GM18861 (cell line): ENCODE measurements around the gene MLNR.

Source experiments
- ATAC-seq: cut with Tn5 transposase; IDR thresholded peaks from one replicate; pipeline ENCODE4 v1.9.1; 2021; ENCODE audit not compliant: unreplicated experiment

The MLNR gene

GRCh38 chr13:49225223-49226042 is 5.3 kb downstream of the MLNR start:
- no peak for ATAC-seq

DNA sequence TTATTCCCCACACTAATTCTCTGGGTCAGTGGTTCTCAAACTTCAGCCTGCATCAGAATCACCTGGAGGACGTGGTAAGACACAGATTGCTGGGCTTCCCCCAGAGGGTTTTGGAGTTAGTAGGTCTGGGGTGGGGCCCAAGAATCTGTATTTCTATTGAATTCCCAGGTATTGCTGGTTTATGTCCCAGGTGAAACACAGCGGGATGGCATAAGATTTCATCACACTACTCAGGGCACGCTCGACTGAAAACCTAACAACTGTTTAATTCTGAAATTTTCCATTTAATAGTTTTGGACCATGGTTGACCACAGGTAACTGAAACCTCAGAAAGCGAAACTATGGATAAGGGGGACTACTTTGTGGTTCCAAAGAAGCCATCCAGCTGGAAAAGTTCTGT is 6.5 kb downstream of the MLNR start:
- ATAC-seq = no peak

DNA sequence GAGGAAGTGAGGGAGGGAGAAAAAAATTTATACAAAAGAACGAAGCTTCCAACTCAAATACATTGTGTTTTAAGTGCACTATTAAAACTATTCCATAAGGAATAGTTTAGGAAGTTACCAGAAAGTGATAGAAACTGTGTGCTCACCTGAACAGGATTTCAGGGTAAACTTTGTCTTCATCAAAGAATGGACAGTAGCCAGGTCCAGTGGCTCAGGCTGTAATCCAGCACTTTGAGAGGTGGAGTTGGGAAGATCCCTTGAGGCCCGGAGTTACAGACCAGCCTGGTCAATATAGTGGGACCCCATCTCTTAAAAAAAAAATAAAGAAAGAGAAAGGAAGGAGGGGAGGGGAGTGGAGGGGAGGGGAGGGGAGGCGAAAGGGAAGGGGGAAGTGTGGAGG is 14.6 kb downstream of the MLNR start:
- ATAC-seq = no peak

DNA sequence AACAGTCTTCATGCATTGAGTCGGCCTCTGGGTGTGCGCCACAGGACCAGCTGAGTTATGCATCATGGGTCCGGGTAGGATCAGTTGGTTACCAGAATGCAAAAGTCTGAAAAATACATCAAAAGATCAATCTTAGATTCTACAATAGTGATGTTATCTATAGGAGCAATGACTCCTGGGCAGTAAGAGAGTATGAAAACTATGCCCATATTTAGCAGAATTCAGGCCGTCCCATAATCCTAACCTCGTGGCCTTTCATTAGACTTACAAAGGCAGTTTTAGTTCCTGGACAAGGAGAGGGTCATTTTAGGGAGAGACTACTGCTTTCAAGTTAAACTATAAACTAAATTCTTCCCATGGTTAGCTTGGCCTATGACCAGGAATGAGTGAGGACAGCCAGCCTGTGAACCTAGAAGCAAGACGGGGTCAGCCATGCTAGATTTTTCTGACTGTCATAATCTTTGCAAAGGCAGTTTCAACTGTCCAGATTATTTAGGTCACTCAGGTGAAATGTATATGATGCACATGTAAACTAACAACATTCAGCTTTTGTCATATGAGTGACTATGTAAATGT is 15.8 kb downstream of the MLNR start:
- no peak for ATAC-seq

GRCh38 chr13:49238621-49239020 is 18.5 kb downstream of the MLNR start:
- no peak for ATAC-seq

- no peak for ATAC-seq
Measured at GRCh38 chr13:49240017-49240416, 19.9 kb downstream of the MLNR start.

DNA sequence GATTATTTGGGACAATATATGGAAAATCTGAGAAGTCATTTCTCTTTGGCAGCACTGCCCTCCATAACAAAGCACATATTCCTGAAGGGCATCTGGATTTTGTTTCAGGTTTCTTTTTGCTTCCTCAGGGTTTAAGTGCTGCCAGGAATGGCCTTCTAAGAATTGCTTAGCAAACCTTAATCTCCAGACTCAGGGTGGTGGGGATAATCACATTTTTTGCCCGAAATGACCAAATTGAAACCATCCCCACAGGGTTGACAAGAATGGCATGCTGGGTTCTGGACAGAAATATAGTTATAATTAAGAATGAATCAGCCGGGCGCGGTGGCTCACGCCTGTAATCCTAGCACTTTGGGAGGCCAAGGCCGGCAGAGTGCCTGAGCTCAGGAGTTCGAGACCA is 21.2 kb downstream of the MLNR start:
- no peak for ATAC-seq

- ATAC-seq = no peak
Measured at GRCh38 chr13:49245101-49245500, 25.0 kb downstream of the MLNR start.

DNA sequence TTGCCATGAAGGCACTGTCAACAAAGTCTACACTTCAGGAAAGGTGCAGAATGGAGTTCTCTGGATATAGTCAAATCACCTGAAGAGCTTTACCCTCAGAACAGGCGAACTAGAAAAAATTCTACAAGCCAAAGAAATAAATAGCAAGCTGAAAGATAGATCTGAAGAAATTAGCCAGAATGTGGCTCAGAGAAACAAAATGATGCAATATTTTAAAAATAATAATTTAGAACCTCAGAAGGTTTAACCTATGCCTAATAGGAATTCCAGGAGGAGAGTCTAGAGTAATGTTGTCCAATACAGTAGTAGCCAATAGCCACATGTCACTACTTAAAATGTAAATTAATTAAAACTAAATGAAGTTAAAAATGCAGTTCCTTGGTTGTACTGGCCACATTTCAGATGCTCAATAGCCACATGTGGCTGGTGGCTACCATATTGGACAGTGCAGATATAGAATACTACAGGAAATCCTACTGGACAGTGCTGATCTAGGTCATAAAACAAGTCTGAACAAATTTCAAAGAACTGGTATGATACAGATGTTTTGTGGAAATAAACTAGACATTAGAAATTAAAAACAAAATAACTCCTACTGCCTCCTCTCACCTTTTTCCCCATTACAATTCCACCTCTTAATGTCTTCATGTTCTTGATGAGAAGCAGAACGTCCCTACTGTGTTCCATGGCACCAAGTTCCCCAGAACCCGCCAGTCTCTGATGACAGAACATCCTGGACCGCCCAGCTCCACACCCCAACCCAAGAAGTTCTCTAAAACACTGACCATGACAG is 26.9 kb downstream of the MLNR start:
- peak; percentile 11 for ATAC-seq

DNA sequence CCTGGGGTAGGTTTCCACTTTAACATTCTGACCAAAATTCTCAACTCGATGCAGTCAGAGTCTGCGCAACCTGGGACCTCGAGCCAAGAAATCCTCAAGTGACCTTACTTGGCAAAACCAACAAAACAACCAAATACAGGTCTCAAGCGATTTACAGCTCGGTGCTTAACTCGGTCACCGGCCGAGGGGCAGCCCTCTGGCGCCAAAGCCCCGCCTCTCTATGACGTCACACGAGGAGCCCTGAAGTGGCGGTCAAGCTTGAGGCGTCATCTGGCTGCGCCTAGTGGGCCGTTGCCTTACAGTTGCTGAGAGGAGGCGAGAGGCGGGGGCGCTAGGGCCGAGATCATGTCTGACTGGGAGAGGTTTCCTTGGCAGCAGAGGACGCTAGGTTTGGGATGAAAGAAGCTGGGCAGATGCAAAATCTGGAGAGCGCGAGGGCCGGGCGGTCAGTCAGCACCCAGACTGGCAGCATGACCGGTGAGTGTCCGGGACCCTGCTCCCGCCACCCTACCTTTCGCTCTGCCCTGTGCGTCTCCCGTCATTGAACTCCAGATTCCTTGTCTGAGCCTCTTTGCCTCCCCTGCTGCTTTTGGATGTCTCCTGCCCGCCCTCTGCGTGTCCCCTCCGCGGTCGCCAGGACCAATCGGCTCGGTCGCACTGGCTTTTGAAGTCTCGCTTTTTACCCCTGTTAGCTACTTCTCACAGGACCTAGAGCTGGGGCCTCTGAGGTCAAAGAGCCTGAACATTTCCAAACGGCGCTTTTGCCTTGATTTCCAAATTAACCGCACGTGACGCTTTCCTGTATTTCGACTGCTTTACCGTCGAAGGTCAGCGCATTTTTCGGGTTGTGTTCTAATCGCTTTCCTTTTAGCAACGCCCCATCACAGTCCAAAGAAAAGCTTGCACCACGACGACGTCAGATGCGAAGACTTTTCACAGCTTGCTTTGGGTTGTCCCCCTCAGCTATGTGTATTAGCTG is 27.8 kb downstream of the MLNR start, which contains the start of gene CDADC1:
Gene CDADC1, plus strand, starts transcription at position 283 of the 979 bp plus-strand sequence. Its CDS starts 113 bp downstream, at position 396.
- peak; percentile 89 for ATAC-seq

DNA sequence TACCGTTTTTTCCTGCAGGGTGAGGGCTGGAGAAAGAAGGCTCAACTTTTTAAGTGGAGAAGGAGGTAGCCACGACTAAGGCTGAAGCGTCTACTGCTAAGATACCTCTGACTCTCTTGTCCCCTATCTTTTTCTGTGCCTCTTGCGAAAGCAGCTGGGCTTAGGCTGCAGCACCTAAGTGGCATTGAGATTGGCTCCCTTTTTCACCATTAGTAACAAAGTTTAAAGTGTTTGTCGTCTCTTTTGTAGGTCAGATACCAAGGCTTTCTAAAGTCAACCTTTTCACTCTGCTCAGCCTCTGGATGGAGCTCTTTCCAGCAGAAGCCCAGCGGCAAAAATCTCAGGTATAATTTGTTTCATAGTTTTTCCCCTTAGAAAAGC is 28.5 kb downstream of the MLNR start:
- ATAC-seq = no peak

- no peak for ATAC-seq
Measured at GRCh38 chr13:49251326-49251725, 31.2 kb downstream of the MLNR start.

DNA sequence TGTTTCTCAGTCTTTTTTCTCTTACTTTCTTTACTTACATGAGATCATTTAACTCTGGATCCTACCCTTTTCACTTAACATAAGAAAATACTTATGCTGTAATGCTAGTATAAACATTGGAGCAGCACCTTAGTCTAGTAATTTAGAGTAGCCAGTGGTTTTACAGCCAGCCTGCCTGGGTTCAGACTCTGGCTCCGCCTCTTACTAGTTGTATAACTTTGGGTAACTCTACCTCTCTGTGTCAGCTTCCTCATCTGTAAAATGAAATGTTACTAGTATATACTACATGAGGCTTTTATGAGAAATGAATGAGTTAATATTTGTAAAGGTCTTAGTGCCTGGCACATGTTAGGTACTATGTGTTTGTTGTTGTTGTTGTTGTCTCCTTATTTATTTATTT is 33.2 kb downstream of the MLNR start:
- no peak for ATAC-seq

GRCh38 chr13:49254007-49254406 is 33.9 kb downstream of the MLNR start:
- no peak for ATAC-seq

DNA sequence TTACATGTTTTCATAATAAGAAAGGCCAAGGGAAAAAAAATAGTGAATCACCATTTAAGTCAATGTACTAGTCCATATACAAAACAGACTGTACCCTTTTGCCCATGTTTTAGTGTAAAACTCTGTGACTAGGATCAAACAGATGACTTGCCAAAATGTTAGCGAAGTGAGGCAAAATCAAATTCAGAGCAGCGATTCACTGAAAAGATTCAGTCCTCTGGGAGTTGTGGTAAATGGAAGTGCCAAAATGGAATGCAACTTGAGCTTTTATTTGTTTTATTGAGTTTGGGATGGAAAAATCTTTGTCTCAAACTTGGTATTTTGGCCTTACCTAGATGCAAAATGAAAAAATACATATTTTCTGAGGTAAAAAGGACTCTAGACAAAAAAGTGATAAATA is 36.7 kb downstream of the MLNR start:
- ATAC-seq = no peak

DNA sequence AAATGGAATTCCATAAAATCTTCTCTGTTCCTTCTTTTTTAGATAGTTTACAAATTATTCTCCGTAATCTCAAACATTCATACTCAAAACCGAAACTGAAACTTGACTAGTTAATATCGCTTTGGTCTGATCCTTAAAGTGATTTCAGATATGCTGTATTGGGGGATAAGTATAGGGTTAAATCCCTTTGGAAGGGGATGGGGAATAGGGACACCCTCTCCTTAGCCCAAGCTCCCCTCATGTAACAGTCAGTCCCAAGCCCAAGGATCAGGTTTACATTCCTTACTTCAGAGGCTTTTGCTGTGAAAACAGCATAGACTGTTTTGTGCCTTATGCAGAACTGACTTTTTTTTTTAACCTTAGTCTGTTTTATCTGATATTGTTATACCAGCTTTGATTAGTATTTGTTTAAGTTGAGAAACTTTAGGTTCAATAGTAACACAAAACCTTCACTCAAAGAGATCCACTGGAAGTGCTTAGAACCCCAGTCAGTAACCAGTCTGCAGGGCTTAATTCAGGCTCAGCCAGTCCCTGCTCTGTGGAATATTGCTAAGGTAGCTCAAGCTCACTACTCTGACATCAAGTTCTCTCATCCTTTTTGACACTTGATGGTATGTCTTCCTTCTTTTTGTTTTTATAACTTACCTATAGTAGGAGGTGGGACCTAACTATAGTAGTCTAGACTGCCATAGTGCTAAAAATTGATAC is 38.1 kb downstream of the MLNR start:
- ATAC-seq = no peak

GRCh38 chr13:49259586-49259985 is 39.4 kb downstream of the MLNR start:
- no peak for ATAC-seq

GRCh38 chr13:49262634-49263033 is 42.5 kb downstream of the MLNR start:
- ATAC-seq = no peak

- no peak for ATAC-seq
Measured at GRCh38 chr13:49265822-49266221, 45.7 kb downstream of the MLNR start.

DNA sequence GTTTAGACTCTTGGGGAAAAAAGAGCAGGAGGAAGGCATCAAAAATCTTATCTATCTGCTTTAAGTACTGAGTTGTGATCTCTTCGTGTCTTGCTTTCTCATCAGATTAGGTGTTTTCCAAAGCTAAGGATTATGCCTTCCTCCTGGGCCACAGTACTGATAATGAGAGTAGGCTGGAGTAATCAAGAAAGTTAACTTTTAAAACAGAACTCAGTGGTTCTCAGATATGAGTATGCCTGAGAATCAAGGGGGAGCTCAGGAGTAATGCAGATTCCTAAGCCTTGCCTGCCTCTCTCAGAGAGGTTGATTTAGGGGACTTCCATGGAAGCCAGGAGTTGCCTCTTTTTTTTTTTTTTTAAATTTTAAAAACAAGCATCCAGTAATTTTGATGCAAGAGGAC is 51.1 kb downstream of the MLNR start:
- no peak for ATAC-seq
